ENCODE results near the gene COL23A1. TPM values are rescaled to one million over a fixed set of nuclear protein-coding genes. Genes with fewer than 3 reads are reported as not detected.

Gene COL23A1
- total and polyA plus RNA-seq, 8 donors = 0.52 to 9.5 (median 7.5) TPM

DNA sequence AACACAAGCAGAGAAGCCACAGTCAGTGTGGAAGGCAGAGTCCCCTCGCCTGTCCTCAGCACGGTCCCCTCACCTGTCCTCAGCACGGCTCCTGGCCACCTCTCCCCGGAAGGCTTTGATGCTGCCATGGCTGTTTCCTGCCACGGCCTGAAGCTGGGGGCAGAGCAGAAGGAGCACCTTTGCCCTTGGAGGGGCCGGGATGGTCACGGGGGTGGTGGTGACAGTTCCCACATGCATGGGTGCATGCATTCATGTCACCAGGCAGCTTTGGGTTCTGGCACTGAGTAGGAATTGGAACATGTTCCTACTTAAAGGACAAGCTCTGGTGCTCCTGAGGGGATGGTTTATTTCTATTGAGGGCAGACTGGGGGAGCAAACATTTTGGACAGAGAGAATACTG, 299.8 kb downstream of the COL23A1 start:
- ATAC-seq (no peak), DNase-seq (peak in 1 of 4 donors; percentile 62)
- intact Hi-C loops (cut with DNase I) = no loop called here
- Histone ChIP-seq H3K36me3 (no peaks in the 10 kb centered on the region), H3K4me1 (no peaks in the 10 kb centered on the region), H3K4me3 (no peak overlapping the region), H3K9me3 (peaks cover 0 to under 1% of the 10 kb centered on the region in 2 donors), H3K27ac (no peak overlapping the region), H3K27me3 (peaks cover 0 to 42% of the 10 kb centered on the region in 2 donors)
- no peak for TF ChIP-seq CTCF (IDR thresholded peaks at IDR 0.05)

GRCh38 chr5:178289438-178289837, 300.8 kb downstream of the COL23A1 start:
- Histone ChIP-seq H3K4me3 (no peak overlapping the region), H3K9me3 (peaks cover 0 to under 1% of the 10 kb centered on the region in 2 donors), H3K27ac (no peak overlapping the region), H3K4me1 (no peaks in the 10 kb centered on the region), H3K36me3 (no peaks in the 10 kb centered on the region), H3K27me3 (peaks cover 0 to 42% of the 10 kb centered on the region in 2 donors)
- ATAC-seq (no peak), DNase-seq (peak in 1 of 4 donors; percentile 7)
- no peak for TF ChIP-seq CTCF (IDR thresholded peaks at IDR 0.05)
- intact Hi-C loops (cut with DNase I) = no loop called here

GRCh38 chr5:178288401-178289368, 301.5 kb downstream of the COL23A1 start:
- Histone ChIP-seq H3K27me3 (peaks cover 0 to 42% of the 10 kb centered on the region in 2 donors), H3K9me3 (peaks cover 0 to 8% of the 10 kb centered on the region in 2 donors), H3K4me1 (no peaks in the 10 kb centered on the region), H3K36me3 (no peaks in the 10 kb centered on the region), H3K27ac (no peak overlapping the region), H3K4me3 (no peak overlapping the region)
- DNase-seq (peak in 1 of 4 donors; percentile 58), ATAC-seq (no peak)
- intact Hi-C loops (cut with DNase I) = no loop called here
- no peak for TF ChIP-seq CTCF (IDR thresholded peaks at IDR 0.05)

- Histone ChIP-seq H3K36me3 (no peaks in the 10 kb centered on the region), H3K27me3 (peaks cover 0 to 42% of the 10 kb centered on the region in 2 donors), H3K9me3 (peaks cover 0 to 8% of the 10 kb centered on the region in 2 donors), H3K4me1 (no peaks in the 10 kb centered on the region), H3K27ac (no peak overlapping the region), H3K4me3 (no peak overlapping the region)
- TF ChIP-seq CTCF (IDR thresholded peaks at IDR 0.05) = no peak
- DNase-seq = peak in 1 of 4 donors; percentile 55
- intact Hi-C loops (cut with DNase I) = no loop called here
- no peak for ATAC-seq
These were observed 302.4 kb downstream of the COL23A1 start for GRCh38 chr5:178287791-178288105.

DNA sequence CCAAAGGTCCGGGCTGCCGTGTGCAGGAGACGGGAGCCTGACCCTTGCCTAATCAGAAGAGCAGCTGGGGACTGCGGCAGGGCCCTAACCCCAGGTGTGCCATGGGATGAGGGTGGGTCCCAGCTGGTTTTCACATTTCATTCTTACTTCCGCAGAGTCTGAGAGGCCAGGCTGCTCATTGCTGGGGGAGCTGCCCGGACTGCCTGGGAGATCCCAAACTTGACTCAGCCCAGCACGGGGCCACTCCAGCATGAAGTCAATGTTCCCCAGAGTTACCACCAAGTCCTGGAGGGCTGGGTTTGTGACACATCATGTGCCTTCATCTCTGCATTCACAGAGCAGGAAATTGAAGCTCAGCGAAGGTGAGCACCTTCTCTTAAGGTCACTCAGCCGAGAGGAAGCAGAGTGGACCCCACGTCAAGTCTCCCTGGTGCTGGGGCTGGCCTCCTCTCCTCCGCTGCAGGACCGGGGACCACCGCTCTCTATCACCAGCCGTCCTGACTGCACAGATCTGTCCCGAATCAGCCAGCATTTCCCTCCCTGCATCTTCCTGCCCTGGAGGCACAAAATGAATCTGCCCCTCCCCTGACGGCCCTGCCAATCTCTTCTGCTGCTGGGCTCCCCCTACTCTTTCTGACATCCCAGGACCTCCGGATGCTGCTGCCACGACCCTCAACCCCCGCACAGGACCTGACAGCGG, 303.0 kb downstream of the COL23A1 start:
- no peak for ATAC-seq
- peaks cover 0 to 37% of the 10 kb centered on the region in 2 donors for H3K27me3 ChIP-seq

More for the DNA sequence above, 303.0 kb downstream of the COL23A1 start:
- no peak for TF ChIP-seq CTCF (IDR thresholded peaks at IDR 0.05)
- H3K9me3 ChIP-seq = peaks cover 0 to 8% of the 10 kb centered on the region in 2 donors
- peak in 1 of 4 donors; percentile 44 for DNase-seq
- no peaks in the 10 kb centered on the region for H3K4me1 ChIP-seq
- H3K36me3 ChIP-seq = no peaks in the 10 kb centered on the region
- no peak overlapping the region for H3K4me3 ChIP-seq
- intact Hi-C loops (cut with DNase I) = no loop called here
- no peak overlapping the region for H3K27ac ChIP-seq
